ENCODE results near the gene NAB1. TPM values are rescaled to one million over a fixed set of nuclear protein-coding genes. Genes with fewer than 3 reads are reported as not detected.

The NAB1 gene
- total RNA-seq, 2 donors from 2014 or later: 42.8 to 61.3 TPM

DNA sequence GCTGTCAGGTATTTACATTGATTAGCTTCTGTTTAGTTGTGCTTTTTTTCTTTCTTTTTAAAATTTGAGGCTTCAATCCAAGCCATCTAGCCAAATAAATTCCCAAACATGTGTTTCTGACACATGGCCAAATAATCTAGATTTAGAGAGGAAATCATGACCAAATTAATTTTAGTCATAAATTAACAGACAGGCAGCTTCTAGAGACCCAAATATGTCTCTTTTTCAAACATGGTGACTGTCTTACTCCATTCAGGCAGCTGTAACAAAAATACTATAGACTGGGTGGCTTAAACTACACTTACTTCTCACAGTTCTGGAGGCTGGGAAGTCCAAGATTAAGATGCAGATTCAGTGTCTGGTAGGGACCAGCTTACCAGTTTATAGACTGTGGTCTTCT is 23.2 kb upstream of the NAB1 start:
- DNase-seq (no peak), ATAC-seq (replicated peaks in 1 of 2) (no peak)
- Mint-ChIP-seq H3K27me3 (ENCODE audit: low read depth) (peaks cover 14% of the 10 kb centered on the region), H3K4me1 (ENCODE audit: low read depth) (peaks cover 23% of the 10 kb centered on the region), H3K27ac (no peak overlapping the region), H3K9me3 (peaks cover 2% of the 10 kb centered on the region in 2 donors), H3K4me3 (no peak overlapping the region), H3K36me3 (ENCODE audit: insufficient read depth in 2 of 2) (peaks cover 0 to 3% of the 10 kb centered on the region in 2 donors)

DNA sequence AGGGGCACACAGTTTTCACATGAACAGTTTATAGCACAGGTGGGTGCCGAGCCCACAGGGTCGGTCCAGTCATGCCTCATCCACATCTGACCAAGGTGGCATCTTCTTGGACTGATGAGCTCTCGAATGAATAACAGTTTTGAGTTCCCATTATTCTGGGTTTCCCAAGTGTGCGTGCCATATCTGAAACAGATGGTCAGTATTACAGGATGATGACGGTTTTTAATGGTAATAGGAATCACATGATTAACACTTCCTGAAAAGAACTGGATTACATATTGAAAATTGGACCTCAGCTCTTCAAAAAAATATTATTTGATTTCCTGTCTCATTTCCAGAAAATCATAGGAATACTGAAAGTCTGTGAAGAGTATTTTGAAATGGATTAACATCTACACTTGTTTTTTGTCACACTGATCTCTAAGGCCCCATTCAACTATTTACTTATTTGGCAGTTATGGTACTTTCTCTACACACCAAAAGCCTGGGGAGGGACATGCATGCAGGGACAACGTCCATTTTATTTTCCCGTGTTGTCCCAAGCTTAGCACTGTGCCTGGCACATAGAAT is 22.2 kb upstream of the NAB1 start:
- Mint-ChIP-seq H3K4me3 (no peak overlapping the region), H3K4me1 (ENCODE audit: low read depth) (peaks cover 23% of the 10 kb centered on the region), H3K27ac (no peak overlapping the region), H3K36me3 (ENCODE audit: insufficient read depth in 2 of 2) (peaks cover 0 to 3% of the 10 kb centered on the region in 2 donors), H3K9me3 (peaks cover 2% of the 10 kb centered on the region in 2 donors), H3K27me3 (ENCODE audit: low read depth) (peaks cover 14% of the 10 kb centered on the region)
- ATAC-seq (replicated peaks in 1 of 2) (no peak), DNase-seq (no peak)

DNA sequence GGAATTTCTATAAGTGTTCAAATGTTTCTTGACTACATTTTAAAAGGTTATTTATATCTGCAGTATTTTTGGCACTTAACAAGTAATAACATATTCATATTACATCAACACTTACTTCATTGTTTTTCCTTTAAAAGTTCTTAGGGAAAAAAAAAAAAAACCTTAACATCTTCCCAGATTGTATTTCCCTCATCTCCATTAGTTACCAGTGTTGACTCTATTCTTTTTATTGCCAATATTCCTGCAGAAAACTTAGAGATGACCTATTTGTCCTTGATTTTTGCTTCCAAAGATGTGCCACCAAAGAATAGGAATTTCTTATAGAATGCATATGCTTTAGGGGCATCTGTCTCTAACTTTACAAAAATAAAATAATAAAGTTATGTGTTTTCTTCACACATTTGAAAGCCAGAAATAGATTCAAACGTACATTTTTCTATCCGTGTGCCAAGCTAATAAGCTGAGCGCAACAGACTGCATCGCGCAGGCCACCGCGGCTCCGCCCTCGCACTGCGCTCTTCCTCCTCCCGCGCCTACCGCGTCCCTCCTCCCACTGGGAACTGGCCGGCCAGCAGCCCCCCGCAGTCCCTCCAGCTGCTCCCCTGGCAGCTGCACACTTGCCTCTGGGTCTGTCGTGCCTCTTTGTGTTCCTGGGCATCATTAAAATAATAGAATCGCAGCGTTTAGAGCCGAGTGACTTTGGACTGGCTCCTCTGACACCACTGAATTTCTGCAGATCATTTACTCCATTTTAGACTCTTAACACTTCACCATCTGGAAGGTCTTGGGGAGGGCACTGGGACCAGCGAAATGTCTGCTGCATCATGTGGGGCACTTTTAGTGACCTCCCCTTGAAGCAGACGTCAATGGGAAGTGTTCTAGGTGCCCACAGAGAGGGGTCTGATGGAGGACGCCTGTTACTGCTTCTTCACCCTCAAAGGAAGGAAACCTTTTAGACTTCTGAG is 21.2 kb upstream of the NAB1 start:
- H3K4me3 Mint-ChIP-seq: peak overlapping the region; percentile 94 to 95
- H3K4me1 Mint-ChIP-seq (ENCODE audit: low read depth): peaks cover 23% of the 10 kb centered on the region
- peaks cover 0 to 3% of the 10 kb centered on the region in 2 donors for H3K36me3 Mint-ChIP-seq (ENCODE audit: insufficient read depth in 2 of 2)
- H3K9me3 Mint-ChIP-seq: peaks cover 2% of the 10 kb centered on the region in 2 donors
- peaks cover 14% of the 10 kb centered on the region for H3K27me3 Mint-ChIP-seq (ENCODE audit: low read depth)
- H3K27ac Mint-ChIP-seq: peak overlapping the region; percentile 44
- DNase-seq: peak; percentile 25 to 36
- ATAC-seq (replicated peaks in 1 of 2): peak; percentile 82

DNA sequence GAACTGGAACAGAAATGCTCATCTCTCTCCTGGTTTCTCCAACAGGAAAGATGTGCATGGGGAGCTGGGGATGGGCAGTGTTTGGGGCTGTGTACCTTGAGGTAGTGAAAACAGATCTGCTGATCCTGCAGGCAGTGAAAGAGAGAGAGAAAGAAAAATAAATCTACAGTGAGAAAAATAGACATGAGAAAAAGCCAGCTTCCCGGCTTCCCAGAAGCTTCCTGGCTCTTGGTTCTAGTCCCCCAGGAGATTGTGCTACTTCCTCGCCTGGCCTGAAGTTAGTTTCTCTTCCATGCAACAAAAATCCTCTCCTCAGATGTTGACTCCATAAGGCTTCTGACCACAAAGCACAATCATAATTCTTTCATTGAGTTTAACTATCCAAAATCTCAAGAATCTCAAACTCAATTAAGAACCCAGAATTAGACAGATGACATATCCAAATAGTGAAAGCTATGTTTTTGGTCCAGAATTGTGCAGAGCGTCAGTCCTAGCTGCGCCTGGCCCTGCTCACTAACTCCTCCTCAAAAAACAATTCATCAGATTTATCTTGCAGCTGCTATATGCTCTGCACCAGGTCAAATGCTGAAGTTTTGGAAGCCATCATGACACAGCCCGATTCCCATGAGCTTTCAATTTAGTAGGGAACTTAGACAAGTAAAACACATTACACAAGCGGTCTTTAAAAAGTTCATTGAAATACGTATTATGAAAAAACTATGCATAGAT is 20.1 kb upstream of the NAB1 start:
- DNase-seq: no peak
- Mint-ChIP-seq H3K27ac (no peak overlapping the region), H3K27me3 (ENCODE audit: low read depth) (peaks cover 14% of the 10 kb centered on the region), H3K36me3 (ENCODE audit: insufficient read depth in 2 of 2) (no peaks in the 10 kb centered on the region), H3K4me3 (peak overlapping the region; percentile 94 to 95), H3K4me1 (ENCODE audit: low read depth) (peaks cover 23% of the 10 kb centered on the region), H3K9me3 (peaks cover 2% of the 10 kb centered on the region in 2 donors)
- no peak for ATAC-seq (replicated peaks in 1 of 2)

DNA sequence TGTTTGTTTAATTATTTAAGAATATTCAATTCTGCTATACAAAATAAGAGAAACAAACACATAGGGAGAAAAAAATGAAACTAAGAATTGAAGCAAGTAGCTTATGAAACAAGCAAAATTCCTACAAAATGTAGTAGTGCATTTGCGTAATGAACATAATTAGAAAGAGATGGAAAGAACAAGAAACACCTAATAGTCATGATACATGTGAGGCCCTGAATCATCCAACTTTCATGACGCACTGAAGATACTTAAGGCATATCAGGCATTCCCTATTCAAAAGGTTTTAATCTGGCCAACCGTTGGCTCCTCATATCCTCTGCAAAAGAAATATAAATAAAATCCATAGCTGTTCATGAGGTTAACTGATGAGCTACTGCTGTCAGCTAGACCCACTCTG is 14.5 kb upstream of the NAB1 start:
- DNase-seq: no peak
- no peak for ATAC-seq (replicated peaks in 1 of 2)
- no peak overlapping the region for H3K4me3 Mint-ChIP-seq
- H3K9me3 Mint-ChIP-seq: no peaks in the 10 kb centered on the region
- H3K27ac Mint-ChIP-seq: no peak overlapping the region
- peaks cover 11% of the 10 kb centered on the region for H3K4me1 Mint-ChIP-seq (ENCODE audit: low read depth)
- no peaks in the 10 kb centered on the region for H3K27me3 Mint-ChIP-seq (ENCODE audit: low read depth)
- no peaks in the 10 kb centered on the region for H3K36me3 Mint-ChIP-seq (ENCODE audit: insufficient read depth in 2 of 2)

DNA sequence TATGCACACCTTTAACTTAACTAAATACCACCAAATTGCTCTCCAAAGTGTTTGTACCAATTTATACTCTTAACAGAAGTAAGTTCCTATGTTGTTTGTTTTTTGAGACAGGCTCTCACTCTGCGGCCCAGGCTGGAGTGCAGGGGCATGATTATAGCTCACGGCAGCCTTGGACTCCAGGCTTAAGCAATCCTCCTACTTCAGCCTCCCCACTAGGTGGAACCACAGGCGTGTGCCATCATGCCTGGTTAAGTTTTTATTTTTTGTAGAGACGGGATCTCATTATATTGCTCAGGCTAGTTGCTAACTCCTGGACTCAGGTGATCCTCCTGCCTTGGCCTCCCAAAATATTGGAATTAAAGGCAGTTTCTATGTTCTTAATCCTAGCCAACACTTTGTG is 13.1 kb upstream of the NAB1 start:
- DNase-seq (peak in 1 of 2 donors; percentile 25), ATAC-seq (replicated peaks in 1 of 2) (peak in 1 of 2 donors; percentile 57)
- Mint-ChIP-seq H3K9me3 (no peaks in the 10 kb centered on the region), H3K36me3 (ENCODE audit: insufficient read depth in 2 of 2) (no peaks in the 10 kb centered on the region), H3K27ac (no peak overlapping the region), H3K4me3 (no peak overlapping the region), H3K4me1 (ENCODE audit: low read depth) (peaks cover 6% of the 10 kb centered on the region), H3K27me3 (ENCODE audit: low read depth) (no peaks in the 10 kb centered on the region)

DNA sequence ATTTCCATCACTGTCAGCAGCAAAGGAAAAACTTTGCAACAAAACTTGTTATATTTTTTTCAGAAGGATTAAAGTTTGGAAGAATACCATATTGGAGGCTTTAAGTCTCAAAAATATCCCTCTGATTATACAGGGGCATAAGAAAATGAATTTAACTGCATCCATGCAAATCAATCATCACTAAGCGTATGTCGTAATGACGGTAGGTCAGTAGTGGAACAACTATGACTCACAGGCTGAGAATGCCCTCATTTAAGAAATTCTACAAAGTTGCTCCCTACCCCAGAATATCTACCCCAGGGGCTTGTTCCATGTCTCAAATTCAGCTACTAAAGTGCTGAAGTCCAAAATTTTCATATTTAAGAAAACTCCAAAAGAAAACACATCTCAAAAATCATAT is 12.5 kb upstream of the NAB1 start:
- peaks cover 6% of the 10 kb centered on the region for H3K4me1 Mint-ChIP-seq (ENCODE audit: low read depth)
- no peaks in the 10 kb centered on the region for H3K36me3 Mint-ChIP-seq (ENCODE audit: insufficient read depth in 2 of 2)
- H3K4me3 Mint-ChIP-seq: no peak overlapping the region
- H3K27ac Mint-ChIP-seq: no peak overlapping the region
- H3K9me3 Mint-ChIP-seq: no peaks in the 10 kb centered on the region
- ATAC-seq (replicated peaks in 1 of 2) (peak in 1 of 2 donors; percentile 50), DNase-seq (no peak)
- H3K27me3 Mint-ChIP-seq (ENCODE audit: low read depth): no peaks in the 10 kb centered on the region

DNA sequence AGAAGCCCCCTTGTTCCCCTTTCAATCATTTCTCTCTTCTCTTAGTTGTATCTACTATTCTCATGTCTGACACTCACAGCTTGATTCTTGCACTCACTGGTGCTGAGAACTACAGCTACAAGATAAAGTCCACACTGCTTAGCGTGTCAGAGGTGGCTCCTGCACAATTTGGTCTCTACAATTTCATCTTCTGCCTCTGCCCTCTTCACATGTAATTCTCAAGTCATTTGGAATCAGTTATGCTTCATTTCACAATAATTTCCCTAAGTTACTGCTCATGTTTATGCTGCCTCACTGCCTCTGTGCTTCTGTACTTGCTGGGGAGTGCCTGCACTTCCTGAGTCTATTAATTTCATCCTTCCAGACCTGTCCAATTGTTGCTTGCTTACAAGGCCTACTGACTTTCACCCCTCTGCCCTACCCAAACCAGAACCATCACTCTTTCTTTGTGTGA is 11.6 kb upstream of the NAB1 start:
- no peak overlapping the region for H3K27ac Mint-ChIP-seq
- H3K4me1 Mint-ChIP-seq (ENCODE audit: low read depth): peaks cover 6% of the 10 kb centered on the region
- H3K9me3 Mint-ChIP-seq: no peaks in the 10 kb centered on the region
- no peaks in the 10 kb centered on the region for H3K36me3 Mint-ChIP-seq (ENCODE audit: insufficient read depth in 2 of 2)
- ATAC-seq (replicated peaks in 1 of 2) (no peak), DNase-seq (no peak)
- no peaks in the 10 kb centered on the region for H3K27me3 Mint-ChIP-seq (ENCODE audit: low read depth)
- no peak overlapping the region for H3K4me3 Mint-ChIP-seq

DNA sequence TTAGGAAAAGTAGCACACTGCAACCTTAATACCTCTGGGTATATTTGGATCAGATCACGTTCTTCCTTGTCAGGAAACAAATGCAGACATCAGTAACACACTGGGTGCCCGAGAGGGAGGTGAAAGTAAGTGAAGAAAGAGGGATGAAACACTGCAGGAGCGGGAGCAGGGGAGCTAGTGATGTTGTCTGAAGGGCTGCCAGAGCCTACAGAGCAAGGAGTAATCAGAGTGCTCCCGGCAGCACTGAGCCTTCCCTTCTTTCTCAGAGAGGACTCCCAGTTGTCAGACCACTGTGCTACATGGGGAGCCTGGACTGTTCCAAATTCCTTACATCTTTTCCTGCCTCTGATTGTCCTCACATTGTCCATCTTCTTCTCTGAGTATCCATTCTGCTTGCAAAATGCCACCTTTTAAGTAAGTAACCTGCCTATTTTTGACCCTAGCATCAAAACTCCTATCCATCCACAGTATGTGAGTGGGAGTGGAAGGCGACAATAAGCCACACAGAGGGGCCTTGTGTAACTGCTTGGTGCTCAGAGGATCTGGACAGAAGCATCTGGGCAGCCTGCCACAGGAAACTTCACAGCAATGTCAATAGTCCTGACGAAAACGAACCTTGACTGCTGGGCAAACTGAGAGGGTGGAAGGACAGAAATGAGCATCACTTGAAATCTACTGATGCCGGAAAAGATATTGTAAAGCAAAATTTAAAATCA is 10.8 kb upstream of the NAB1 start:
- H3K4me1 Mint-ChIP-seq (ENCODE audit: low read depth): peaks cover 6% of the 10 kb centered on the region
- no peaks in the 10 kb centered on the region for H3K36me3 Mint-ChIP-seq (ENCODE audit: insufficient read depth in 2 of 2)
- no peak overlapping the region for H3K27ac Mint-ChIP-seq
- DNase-seq (no peak), ATAC-seq (replicated peaks in 1 of 2) (no peak)
- no peaks in the 10 kb centered on the region for H3K27me3 Mint-ChIP-seq (ENCODE audit: low read depth)
- H3K9me3 Mint-ChIP-seq: no peaks in the 10 kb centered on the region
- no peak overlapping the region for H3K4me3 Mint-ChIP-seq

DNA sequence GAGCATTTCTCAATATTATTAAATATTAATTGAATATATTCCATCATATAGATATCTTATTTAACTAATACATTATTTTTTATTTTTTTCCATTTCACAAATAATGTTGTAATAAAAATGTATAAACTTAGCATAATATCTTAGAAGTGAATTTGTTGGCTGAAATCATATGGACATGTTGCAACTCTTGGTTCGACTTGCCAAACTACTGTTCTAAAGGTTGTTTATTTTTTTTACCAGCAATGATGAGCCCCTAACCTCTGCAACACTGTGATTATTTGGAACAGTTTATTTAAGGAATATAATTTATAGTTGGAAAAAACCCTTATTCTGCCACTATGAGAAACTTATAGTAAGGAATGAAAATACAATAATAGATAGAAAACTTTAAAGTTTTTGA is 8.8 kb upstream of the NAB1 start:
- no peak overlapping the region for H3K4me3 Mint-ChIP-seq
- no peaks in the 10 kb centered on the region for H3K9me3 Mint-ChIP-seq
- no peak overlapping the region for H3K27ac Mint-ChIP-seq
- H3K36me3 Mint-ChIP-seq (ENCODE audit: insufficient read depth in 2 of 2): no peaks in the 10 kb centered on the region
- DNase-seq: no peak
- H3K4me1 Mint-ChIP-seq (ENCODE audit: low read depth): peaks cover 14% of the 10 kb centered on the region
- ATAC-seq (replicated peaks in 1 of 2): no peak
- no peaks in the 10 kb centered on the region for H3K27me3 Mint-ChIP-seq (ENCODE audit: low read depth)

DNA sequence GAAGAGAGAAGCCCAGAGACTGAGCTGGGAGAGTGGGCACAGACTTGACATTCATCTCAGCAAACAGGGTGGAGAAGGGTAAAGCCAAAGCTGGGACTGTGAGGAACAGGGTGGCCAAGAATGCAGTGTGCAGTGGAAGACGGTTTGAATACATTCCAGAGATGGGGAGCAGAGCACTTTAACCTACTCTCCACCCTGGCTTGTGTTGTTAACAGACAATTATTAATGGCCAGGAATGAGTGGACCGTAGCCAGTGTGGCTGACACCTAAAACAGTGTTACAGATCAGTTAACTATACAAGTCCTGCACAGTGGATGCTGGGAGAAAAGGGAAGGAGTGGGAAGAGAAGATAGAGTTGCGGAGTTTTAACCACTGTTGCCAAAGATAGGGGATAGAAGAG is 7.4 kb upstream of the NAB1 start:
- Mint-ChIP-seq H3K4me3 (no peak overlapping the region), H3K27me3 (ENCODE audit: low read depth) (no peaks in the 10 kb centered on the region), H3K4me1 (ENCODE audit: low read depth) (peaks cover 22% of the 10 kb centered on the region), H3K9me3 (no peaks in the 10 kb centered on the region), H3K27ac (no peak overlapping the region), H3K36me3 (ENCODE audit: insufficient read depth in 2 of 2) (no peaks in the 10 kb centered on the region)
- ATAC-seq (replicated peaks in 1 of 2) (no peak), DNase-seq (no peak)

DNA sequence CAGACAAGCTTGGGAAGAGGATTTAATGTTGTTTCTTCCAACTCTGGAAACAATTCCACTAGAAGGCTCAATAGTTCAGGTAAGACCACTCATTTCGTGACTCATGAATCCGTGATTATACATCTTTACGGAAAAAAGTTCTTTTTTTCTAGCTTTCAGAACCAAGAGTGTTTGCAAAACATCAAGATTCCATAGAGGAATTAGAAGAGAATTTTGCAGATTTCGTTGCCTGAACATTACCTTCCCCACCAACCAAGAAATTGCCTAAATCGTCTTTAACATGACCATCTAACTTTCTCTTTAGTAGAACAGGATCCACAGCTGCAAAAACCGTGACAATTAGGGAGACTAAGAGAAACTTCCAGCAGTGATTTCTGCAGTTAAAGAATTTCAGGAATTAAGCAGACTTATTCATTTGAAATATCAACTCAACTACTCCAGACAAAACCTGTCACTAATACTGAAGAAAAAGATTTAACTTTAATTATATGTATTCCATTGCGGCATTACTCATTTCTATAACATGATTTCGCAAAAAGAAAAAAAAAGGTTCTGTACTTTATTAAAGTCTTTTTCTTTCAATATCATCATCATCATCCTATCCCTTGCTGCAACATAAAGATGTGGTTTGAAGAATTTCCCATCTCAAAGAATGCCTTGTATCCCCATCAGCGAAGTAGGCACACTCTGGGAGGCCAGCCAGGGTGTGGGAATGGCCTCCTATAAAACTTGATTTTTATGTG is 1.9 kb upstream of the NAB1 start:
- ATAC-seq (replicated peaks in 1 of 2) (no peak), DNase-seq (no peak)
- Mint-ChIP-seq H3K27ac (peak overlapping the region; percentile 65), H3K36me3 (ENCODE audit: insufficient read depth in 2 of 2) (peaks cover 5 to 11% of the 10 kb centered on the region in 2 donors), H3K4me3 (peak overlapping the region; percentile 85 to 89), H3K9me3 (no peaks in the 10 kb centered on the region), H3K27me3 (ENCODE audit: low read depth) (no peaks in the 10 kb centered on the region), H3K4me1 (ENCODE audit: low read depth) (peaks cover 44% of the 10 kb centered on the region)

All from activated T-cell treated with anti-CD3 and anti-CD28 coated beads, Interleukin-2, amount 50 U/mL, for 72 hours (primary cell).